ENCODE results near the gene CADPS2. TPM values are rescaled to one million over a fixed set of nuclear protein-coding genes. Genes with fewer than 3 reads are reported as not detected.
A peak's percentile ranks its signal among the peaks of the same experiment; 100 is the strongest.

CADPS2 gene
- total and polyA plus RNA-seq, 2 donors (not counting 1 experiment from before 2014, with no cell fraction given), result 11.5 to 32.2 TPM

DNA sequence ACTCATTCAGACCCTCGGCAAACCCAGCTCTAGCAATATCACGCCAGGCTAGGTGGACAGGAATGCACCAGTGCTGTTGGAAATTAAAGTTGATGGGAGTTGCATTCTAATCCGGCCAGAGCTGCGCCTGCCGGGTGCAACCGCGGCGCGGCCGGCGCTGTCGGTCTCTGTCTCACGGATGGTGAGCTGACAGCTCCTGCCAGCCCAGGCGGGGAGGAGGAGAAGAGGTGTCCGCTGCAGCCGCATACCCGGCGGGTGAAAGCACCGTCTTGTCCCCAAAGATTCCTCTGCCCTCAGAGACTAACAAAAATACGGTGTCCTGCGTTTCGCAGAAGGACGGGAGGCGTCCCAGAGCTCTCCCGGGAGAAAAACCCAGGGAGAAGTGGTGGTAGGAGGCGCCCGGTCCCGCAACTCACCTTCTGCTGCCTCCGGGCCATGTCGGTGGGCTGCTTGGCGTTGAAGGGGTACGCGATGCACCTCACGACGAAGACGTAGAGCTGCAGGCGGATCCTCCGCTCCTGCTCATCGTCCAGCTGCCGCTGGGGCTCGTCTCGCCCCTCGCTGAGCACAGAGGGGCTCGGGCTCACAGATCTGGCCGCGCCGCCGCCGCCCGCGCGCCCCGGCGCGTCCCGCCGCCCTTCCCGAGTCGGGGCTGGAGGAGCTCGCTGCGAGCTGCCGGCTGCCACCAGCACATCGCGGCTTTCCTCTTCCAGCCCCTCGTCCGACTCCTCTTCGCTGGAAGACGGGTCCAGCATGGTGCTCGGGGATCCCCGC lies 490 bp downstream of the CADPS2 start:
- DNase-seq (ENCODE audit: low read depth in 2 of 2), result peak; percentile 43 to 51
- H3K9ac ChIP-seq (ENCODE audit: insufficient read depth, low read length), result peak overlapping the region; percentile 85

DNA sequence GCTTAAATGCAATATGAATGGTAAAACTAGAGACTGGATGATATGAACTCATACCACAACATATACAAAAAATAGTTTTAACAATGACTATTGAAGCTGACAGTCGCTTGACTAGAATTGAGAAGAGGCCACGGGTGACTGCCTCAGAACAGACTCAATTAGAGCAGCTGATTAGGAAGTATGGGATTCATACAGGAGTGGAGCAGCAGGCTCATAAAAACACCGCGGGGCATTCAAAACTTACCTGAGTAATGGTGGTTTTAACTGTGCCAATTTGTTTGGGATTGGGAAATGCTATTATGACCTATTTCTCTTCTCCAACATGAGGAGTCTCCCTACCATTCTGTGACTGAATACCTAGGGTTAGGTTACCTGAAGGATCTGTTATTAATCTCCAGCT lies 2.1 kb downstream of the CADPS2 start:
- Histone ChIP-seq H3K4me1 (ENCODE audit: control insufficient read depth, extremely low read depth, insufficient read depth, low read length) (peaks cover 5% of the 10 kb centered on the region), H3K4me2 (ENCODE audit: extremely low read depth, insufficient read depth, low read length) (no peak overlapping the region), H2AFZ (ENCODE audit: low read length) (no peak overlapping the region), H3K27me3 (ENCODE audit: control insufficient read depth, insufficient read depth, low read length) (no peaks in the 10 kb centered on the region), H4K20me1 (ENCODE audit: control insufficient read depth, extremely low read depth, insufficient read depth, low read length) (no peaks in the 10 kb centered on the region), H3K9me3 (ENCODE audit: control insufficient read depth, insufficient read depth, low read depth, low read length) (no peaks in the 10 kb centered on the region), H3K27ac (ENCODE audit: insufficient read depth, low read length) (no peak overlapping the region), H3K4me3 (replicated peaks in 1 of 4; ENCODE audit: control extremely low read depth in 1 of 4, insufficient read depth in 1 of 4, low read depth in 3 of 4, low read length in 4 of 4) (no peak overlapping the region), H3K36me3 (ENCODE audit: control insufficient read depth, insufficient read depth, low read length) (no peaks in the 10 kb centered on the region), H3K79me2 (ENCODE audit: control insufficient read depth, insufficient read depth, low read length) (no peaks in the 10 kb centered on the region), H3K9ac (ENCODE audit: insufficient read depth, low read length) (no peak overlapping the region)
- TF ChIP-seq, protein P1, sequence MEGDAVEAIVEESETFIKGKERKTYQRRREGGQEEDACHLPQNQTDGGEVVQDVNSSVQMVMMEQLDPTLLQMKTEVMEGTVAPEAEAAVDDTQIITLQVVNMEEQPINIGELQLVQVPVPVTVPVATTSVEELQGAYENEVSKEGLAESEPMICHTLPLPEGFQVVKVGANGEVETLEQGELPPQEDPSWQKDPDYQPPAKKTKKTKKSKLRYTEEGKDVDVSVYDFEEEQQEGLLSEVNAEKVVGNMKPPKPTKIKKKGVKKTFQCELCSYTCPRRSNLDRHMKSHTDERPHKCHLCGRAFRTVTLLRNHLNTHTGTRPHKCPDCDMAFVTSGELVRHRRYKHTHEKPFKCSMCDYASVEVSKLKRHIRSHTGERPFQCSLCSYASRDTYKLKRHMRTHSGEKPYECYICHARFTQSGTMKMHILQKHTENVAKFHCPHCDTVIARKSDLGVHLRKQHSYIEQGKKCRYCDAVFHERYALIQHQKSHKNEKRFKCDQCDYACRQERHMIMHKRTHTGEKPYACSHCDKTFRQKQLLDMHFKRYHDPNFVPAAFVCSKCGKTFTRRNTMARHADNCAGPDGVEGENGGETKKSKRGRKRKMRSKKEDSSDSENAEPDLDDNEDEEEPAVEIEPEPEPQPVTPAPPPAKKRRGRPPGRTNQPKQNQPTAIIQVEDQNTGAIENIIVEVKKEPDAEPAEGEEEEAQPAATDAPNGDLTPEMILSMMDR (conservative IDR thresholded peaks at IDR 0.05 in 1 of 2, IDR thresholded peaks at IDR 0.05 in 1 of 2; ENCODE audit: low read depth in 1 of 2, low read length in 2 of 2), result no peak
- TF ChIP-seq EZH2 (IDR thresholded peaks at IDR 0.05; ENCODE audit: low read length, missing control alignments), result no peak
- no peak for DNase-seq (ENCODE audit: low read depth in 2 of 2)

More for the DNA sequence above, 490 bp downstream of the CADPS2 start:
- H3K36me3 ChIP-seq (ENCODE audit: control insufficient read depth, insufficient read depth, low read length), result no peaks in the 10 kb centered on the region
- no peaks in the 10 kb centered on the region for H3K27me3 ChIP-seq (ENCODE audit: control insufficient read depth, insufficient read depth, low read length)
- no peaks in the 10 kb centered on the region for H3K9me3 ChIP-seq (ENCODE audit: control insufficient read depth, insufficient read depth, low read depth, low read length)
- H4K20me1 ChIP-seq (ENCODE audit: control insufficient read depth, extremely low read depth, insufficient read depth, low read length), result no peaks in the 10 kb centered on the region
- peak overlapping the region; percentile 64 for H3K4me2 ChIP-seq (ENCODE audit: extremely low read depth, insufficient read depth, low read length)
- peaks cover 5% of the 10 kb centered on the region for H3K4me1 ChIP-seq (ENCODE audit: control insufficient read depth, extremely low read depth, insufficient read depth, low read length)
- H3K79me2 ChIP-seq (ENCODE audit: control insufficient read depth, insufficient read depth, low read length), result no peaks in the 10 kb centered on the region
- peak overlapping the region; percentile 99 for H2AFZ ChIP-seq (ENCODE audit: low read length)
- H3K4me3 ChIP-seq (replicated peaks in 1 of 4; ENCODE audit: control extremely low read depth in 1 of 4, insufficient read depth in 1 of 4, low read depth in 3 of 4, low read length in 4 of 4), result peak overlapping the region; percentile 81 to 96 (median 88)
- H3K27ac ChIP-seq (ENCODE audit: insufficient read depth, low read length), result peak overlapping the region; percentile 85
- TF ChIP-seq, protein P1 (conservative IDR thresholded peaks at IDR 0.05 in 1 of 2, IDR thresholded peaks at IDR 0.05 in 1 of 2; ENCODE audit: low read depth in 1 of 2, low read length in 2 of 2), result peak in 1 of 2 donors; percentile 15
- TF ChIP-seq EZH2 (IDR thresholded peaks at IDR 0.05; ENCODE audit: low read length, missing control alignments), result no peak

DNA sequence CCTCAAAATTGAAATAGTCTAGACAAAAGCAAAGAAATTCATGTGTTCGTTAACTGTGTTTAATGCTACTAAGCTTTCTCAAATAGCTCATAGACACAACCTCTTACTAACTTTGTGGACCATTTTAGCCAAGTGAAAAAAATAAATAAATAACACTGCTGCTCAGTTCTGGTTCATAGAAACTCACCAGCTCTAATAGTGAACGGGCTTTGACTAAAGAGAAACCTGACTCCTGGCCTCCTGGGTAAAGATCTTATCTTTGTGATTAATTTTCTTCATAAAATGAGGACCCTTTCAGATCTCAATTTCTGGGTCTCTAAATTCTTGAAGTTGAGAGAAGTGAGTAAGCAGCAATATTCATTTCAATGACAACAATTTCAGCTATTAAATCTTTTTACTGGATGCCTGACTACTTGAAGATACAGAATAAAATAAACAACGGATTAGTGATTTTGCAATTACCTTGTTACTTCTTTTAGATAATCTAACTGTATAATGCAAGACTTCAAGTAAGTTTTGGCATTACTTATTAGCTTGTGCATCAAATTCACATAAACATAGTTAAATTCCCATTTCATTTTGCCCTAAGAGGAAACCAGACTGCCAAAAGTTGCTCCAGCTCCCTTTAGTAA lies 3.1 kb downstream of the CADPS2 start:
- Histone ChIP-seq H3K4me2 (ENCODE audit: extremely low read depth, insufficient read depth, low read length) (no peak overlapping the region), H3K4me3 (replicated peaks in 1 of 4; ENCODE audit: control extremely low read depth in 1 of 4, insufficient read depth in 1 of 4, low read depth in 3 of 4, low read length in 4 of 4) (no peak overlapping the region), H3K27ac (ENCODE audit: insufficient read depth, low read length) (no peak overlapping the region), H4K20me1 (ENCODE audit: control insufficient read depth, extremely low read depth, insufficient read depth, low read length) (no peaks in the 10 kb centered on the region), H3K9me3 (ENCODE audit: control insufficient read depth, insufficient read depth, low read depth, low read length) (no peaks in the 10 kb centered on the region), H3K27me3 (ENCODE audit: control insufficient read depth, insufficient read depth, low read length) (no peaks in the 10 kb centered on the region), H3K79me2 (ENCODE audit: control insufficient read depth, insufficient read depth, low read length) (no peaks in the 10 kb centered on the region), H3K4me1 (ENCODE audit: control insufficient read depth, extremely low read depth, insufficient read depth, low read length) (peaks cover 5% of the 10 kb centered on the region), H2AFZ (ENCODE audit: low read length) (no peak overlapping the region), H3K9ac (ENCODE audit: insufficient read depth, low read length) (no peak overlapping the region), H3K36me3 (ENCODE audit: control insufficient read depth, insufficient read depth, low read length) (no peaks in the 10 kb centered on the region)
- no peak for DNase-seq (ENCODE audit: low read depth in 2 of 2)
- no peak for TF ChIP-seq EZH2 (IDR thresholded peaks at IDR 0.05; ENCODE audit: low read length, missing control alignments)
- TF ChIP-seq, protein P1 (conservative IDR thresholded peaks at IDR 0.05 in 1 of 2, IDR thresholded peaks at IDR 0.05 in 1 of 2; ENCODE audit: low read depth in 1 of 2, low read length in 2 of 2), result no peak
